DOHH2 (cell line): ENCODE data around the gene KIF20B.
A peak's percentile ranks its signal among the peaks of the same experiment; 100 is the strongest.

ENCODE experiments used
- H3F3A ChIP-seq: fragments of 200-600 bp; sonication (generic), shearing (Covaris generic); 2 replicates; pipeline ENCODE4 v1.6.0; 2016; ENCODE audit warnings: antibody characterized with exemption, mild to moderate bottlenecking; ENCODE audit not compliant: control insufficient read depth, insufficient read depth
- H3K27ac ChIP-seq: fragments of 200-600 bp; sonication (generic); 2 replicates; pipeline ENCODE4 v1.5.1; 2014; ENCODE audit warnings: low read depth, mild to moderate bottlenecking, low read length, moderate library complexity
- H3K27me3 ChIP-seq: fragments of 200-600 bp; sonication (generic); 2 replicates; pipeline ENCODE4 v1.6.1; 2014; ENCODE audit warnings: mild to moderate bottlenecking, low read length, mixed read lengths; ENCODE audit not compliant: control insufficient read depth
- H3K36me3 ChIP-seq: fragments of 200-600 bp; sonication (generic); 2 replicates; pipeline ENCODE4 v1.6.1; 2014; ENCODE audit warnings: mild to moderate bottlenecking, low read length, moderate library complexity, mixed read lengths; ENCODE audit not compliant: control insufficient read depth
- H3K4me1 ChIP-seq: fragments of 200-600 bp; sonication (generic); 2 replicates; pipeline ENCODE4 v1.6.1; 2014; ENCODE audit warnings: mild to moderate bottlenecking, low read length, mixed read lengths; ENCODE audit not compliant: control insufficient read depth
- H3K4me2 ChIP-seq: fragments of 200-600 bp; sonication (generic); 2 replicates; pipeline ENCODE4 v1.6.0; 2014; ENCODE audit warnings: mild to moderate bottlenecking, low read length, moderate library complexity
- H3K4me3 ChIP-seq: fragments of 200-600 bp; sonication (generic); 2 replicates; pipeline ENCODE4 v1.5.1; 2014; ENCODE audit warnings: mild to moderate bottlenecking, low read length, mixed read lengths
- H3K79me2 ChIP-seq: fragments of 200-600 bp; sonication (generic); 2 replicates; pipeline ENCODE4 v1.6.1; 2014; ENCODE audit warnings: mild to moderate bottlenecking, low read length, mixed read lengths; ENCODE audit not compliant: control insufficient read depth
- H3K9me2 ChIP-seq: fragments of 200-600 bp; sonication (generic); replicated peaks from 2 replicates; pipeline ENCODE4 v1.6.1; 2014; ENCODE audit warnings: mild to moderate bottlenecking, low read length, mixed read lengths; ENCODE audit not compliant: control insufficient read depth
- H3K9me3 ChIP-seq: fragments of 200-600 bp; sonication (generic); 2 replicates; pipeline ENCODE4 v1.6.1; 2014; ENCODE audit warnings: antibody characterized with exemption, low read length, mixed read lengths; ENCODE audit not compliant: control insufficient read depth, insufficient read depth
- H4K20me1 ChIP-seq: fragments of 200-600 bp; sonication (generic); 2 replicates; pipeline ENCODE4 v1.6.0; 2014; ENCODE audit warnings: low read depth, mild to moderate bottlenecking, antibody characterized with exemption, low read length, moderate library complexity; ENCODE audit not compliant: control insufficient read depth, insufficient read depth
- CTCF ChIP-seq: fragments of 200-600 bp; sonication (generic); IDR thresholded peaks from one replicate; pipeline ENCODE4 v1.5.1; 2014; ENCODE audit warnings: antibody characterized with exemption, mild to moderate bottlenecking, low read depth, low read length; ENCODE audit not compliant: poor library complexity, severe bottlenecking
- EZH2phosphoT487 ChIP-seq: fragments of 200-600 bp; sonication (generic); IDR thresholded peaks from 2 replicates; pipeline ENCODE4 v1.6.1; 2017; ENCODE audit warnings: borderline replicate concordance, mild to moderate bottlenecking, antibody characterized with exemption, low read length, moderate library complexity, mixed read lengths

Gene KIF20B, protein sequence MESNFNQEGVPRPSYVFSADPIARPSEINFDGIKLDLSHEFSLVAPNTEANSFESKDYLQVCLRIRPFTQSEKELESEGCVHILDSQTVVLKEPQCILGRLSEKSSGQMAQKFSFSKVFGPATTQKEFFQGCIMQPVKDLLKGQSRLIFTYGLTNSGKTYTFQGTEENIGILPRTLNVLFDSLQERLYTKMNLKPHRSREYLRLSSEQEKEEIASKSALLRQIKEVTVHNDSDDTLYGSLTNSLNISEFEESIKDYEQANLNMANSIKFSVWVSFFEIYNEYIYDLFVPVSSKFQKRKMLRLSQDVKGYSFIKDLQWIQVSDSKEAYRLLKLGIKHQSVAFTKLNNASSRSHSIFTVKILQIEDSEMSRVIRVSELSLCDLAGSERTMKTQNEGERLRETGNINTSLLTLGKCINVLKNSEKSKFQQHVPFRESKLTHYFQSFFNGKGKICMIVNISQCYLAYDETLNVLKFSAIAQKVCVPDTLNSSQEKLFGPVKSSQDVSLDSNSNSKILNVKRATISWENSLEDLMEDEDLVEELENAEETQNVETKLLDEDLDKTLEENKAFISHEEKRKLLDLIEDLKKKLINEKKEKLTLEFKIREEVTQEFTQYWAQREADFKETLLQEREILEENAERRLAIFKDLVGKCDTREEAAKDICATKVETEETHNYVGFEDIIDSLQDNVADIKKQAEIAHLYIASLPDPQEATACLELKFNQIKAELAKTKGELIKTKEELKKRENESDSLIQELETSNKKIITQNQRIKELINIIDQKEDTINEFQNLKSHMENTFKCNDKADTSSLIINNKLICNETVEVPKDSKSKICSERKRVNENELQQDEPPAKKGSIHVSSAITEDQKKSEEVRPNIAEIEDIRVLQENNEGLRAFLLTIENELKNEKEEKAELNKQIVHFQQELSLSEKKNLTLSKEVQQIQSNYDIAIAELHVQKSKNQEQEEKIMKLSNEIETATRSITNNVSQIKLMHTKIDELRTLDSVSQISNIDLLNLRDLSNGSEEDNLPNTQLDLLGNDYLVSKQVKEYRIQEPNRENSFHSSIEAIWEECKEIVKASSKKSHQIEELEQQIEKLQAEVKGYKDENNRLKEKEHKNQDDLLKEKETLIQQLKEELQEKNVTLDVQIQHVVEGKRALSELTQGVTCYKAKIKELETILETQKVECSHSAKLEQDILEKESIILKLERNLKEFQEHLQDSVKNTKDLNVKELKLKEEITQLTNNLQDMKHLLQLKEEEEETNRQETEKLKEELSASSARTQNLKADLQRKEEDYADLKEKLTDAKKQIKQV (N-terminal part only)

GRCh38 chr10:89701242-89702120 is at the start of gene KIF20B:
Gene KIF20B, plus strand, starts transcription at chr10:89701590. Its CDS starts 3,705 bp downstream, at chr10:89705295.
- H3K4me2 ChIP-seq = peak within 1 kb of the TSS; percentile 75
- 0 out of 2 replicates have a peak, but pooled peaks cover 2% of the 10 kb centered on the region for H3F3A ChIP-seq
- H3K27me3 ChIP-seq = no peaks in the 10 kb centered on the region
- H3K9me2 ChIP-seq = no peaks in the 10 kb centered on the region
- H3K4me3 ChIP-seq = peak within 1 kb of the TSS; percentile 94
- H3K36me3 ChIP-seq = peaks cover 38% of the 10 kb centered on the region
- H3K79me2 ChIP-seq = peaks cover 68% of the 10 kb centered on the region
- H3K9me3 ChIP-seq = no peaks in the 10 kb centered on the region
- TF ChIP-seq CTCF (peak; percentile 26), EZH2phosphoT487 (no peak)
- no peaks in the 10 kb centered on the region for H4K20me1 ChIP-seq
- H3K4me1 ChIP-seq = peaks cover 52% of the 10 kb centered on the region
- peak within 1 kb of the TSS; percentile 68 for H3K27ac ChIP-seq

- Histone ChIP-seq H3K9me3 (peaks cover 8% of the 10 kb centered on the region; the same call in 1 of the 2 replicates), H3F3A (0 out of 2 replicates have a peak, but pooled peaks cover 2% of the 10 kb centered on the region), H3K4me3 (peak overlapping the region; percentile 45), H4K20me1 (no peaks in the 10 kb centered on the region), H3K36me3 (peaks cover 5% of the 10 kb centered on the region; the same call in 1 of the 2 replicates), H3K9me2 (no peaks in the 10 kb centered on the region), H3K79me2 (no peaks in the 10 kb centered on the region), H3K27me3 (no peaks in the 10 kb centered on the region), H3K27ac (peak overlapping the region; percentile 50), H3K4me2 (peak overlapping the region; percentile 62), H3K4me1 (peaks cover 59% of the 10 kb centered on the region)
- no peak for TF ChIP-seq EZH2phosphoT487
- TF ChIP-seq CTCF = no peak
Measured at GRCh38 chr10:89651916-89652573, 49.3 kb upstream of the KIF20B start.
